ENCODE results near the gene TSHZ3.

The TSHZ3 gene

GRCh38 chr19:31334849-31335624 lies 14.2 kb downstream of the TSHZ3 start:
- DNase-seq = no peak

- DNase-seq = no peak
These were observed 15.0 kb downstream of the TSHZ3 start for GRCh38 chr19:31334101-31334848.

GRCh38 chr19:31332096-31332495 lies 17.1 kb downstream of the TSHZ3 start:
- DNase-seq = no peak

- DNase-seq = no peak
These were observed 17.7 kb downstream of the TSHZ3 start for GRCh38 chr19:31331536-31331935.

- no peak for DNase-seq
These were observed 18.5 kb downstream of the TSHZ3 start for GRCh38 chr19:31330761-31331160.

- no peak for DNase-seq
These were observed 19.0 kb downstream of the TSHZ3 start for GRCh38 chr19:31330237-31330636.

GRCh38 chr19:31329819-31330218 lies 19.4 kb downstream of the TSHZ3 start:
- no peak for DNase-seq

GRCh38 chr19:31328238-31328637 lies 21.0 kb downstream of the TSHZ3 start:
- no peak for DNase-seq

- DNase-seq = no peak
These were observed 22.8 kb downstream of the TSHZ3 start for GRCh38 chr19:31326329-31327028.

GRCh38 chr19:31325342-31325741 lies 23.9 kb downstream of the TSHZ3 start:
- DNase-seq = no peak

GRCh38 chr19:31319465-31319864 lies 29.8 kb downstream of the TSHZ3 start:
- DNase-seq = no peak

- no peak for DNase-seq
These were observed 30.3 kb downstream of the TSHZ3 start for GRCh38 chr19:31318790-31319425.

- no peak for DNase-seq
These were observed 31.7 kb downstream of the TSHZ3 start for GRCh38 chr19:31317570-31317969.

- no peak for DNase-seq
These were observed 32.1 kb downstream of the TSHZ3 start for GRCh38 chr19:31317093-31317492.

GRCh38 chr19:31316201-31316951 lies 32.9 kb downstream of the TSHZ3 start:
- DNase-seq = no peak

GRCh38 chr19:31315652-31316051 lies 33.6 kb downstream of the TSHZ3 start:
- DNase-seq = no peak

GRCh38 chr19:31314849-31315629 lies 34.2 kb downstream of the TSHZ3 start:
- no peak for DNase-seq

GRCh38 chr19:31314156-31314555 lies 35.1 kb downstream of the TSHZ3 start:
- DNase-seq = no peak

GRCh38 chr19:31313291-31314030 lies 35.8 kb downstream of the TSHZ3 start:
- DNase-seq = no peak

GRCh38 chr19:31312677-31313244 lies 36.5 kb downstream of the TSHZ3 start:
- no peak for DNase-seq

Measured in hematopoietic multipotent progenitor cell treated with erythropoietin and hydrocortisone succinate and interleukin-3 and kit ligand, for 8 days (in vitro differentiated cells).